Esophagus muscularis mucosa (tissue), 4 donors: ENCODE data around the gene NRXN3. TPM values are rescaled to one million over a fixed set of nuclear protein-coding genes. Genes with fewer than 3 reads are reported as not detected.

Source experiments
- DNase-seq: peaks from one replicate; pipeline ENCODE4 v3.0.0-alpha.2; 2017; ENCODE audit errors: extremely low spot score
- H3K27ac ChIP-seq, 4 donors: fragments of 200-600 bp; sonication (generic); replicated peaks in 1 of 4; 1 replicate in 3 of 4; 2 replicates in 1 of 4; pipeline ENCODE4 v1.5.1; 2016 to 2019; ENCODE audit warnings: mild to moderate bottlenecking in 1 of 4
- H3K27me3 ChIP-seq, 4 donors: fragments of 200-600 bp; sonication (generic); one replicate each; pipeline versions ENCODE4 v1.5.1 to v1.6.0; 2016 to 2019
- H3K36me3 ChIP-seq, 4 donors: fragments of 200-600 bp; sonication (generic); one replicate each; pipeline ENCODE4 v1.5.1; 2016 to 2019
- H3K4me1 ChIP-seq, 4 donors: fragments of 200-600 bp; sonication (generic); one replicate each; pipeline ENCODE4 v1.5.1; 2016 to 2019
- H3K4me3 ChIP-seq, 4 donors: fragments of 200-600 bp; sonication (generic); 1 replicate in 2 of 4; 2 replicates in 2 of 4; pipeline ENCODE4 v1.5.1; 2016 to 2019; ENCODE audit warnings: mild to moderate bottlenecking in 4 of 4, moderate library complexity in 1 of 4
- H3K9me3 ChIP-seq, 4 donors: fragments of 200-600 bp; sonication (generic); 1 replicate in 3 of 4; 2 replicates in 1 of 4; pipeline ENCODE4 v1.5.1; 2016 to 2019
- CTCF ChIP-seq, 3 experiments: fragments of 200-600 bp in 2 of 3; fragments of 450-650 bp in 1 of 3; sonication (generic) in 2 of 3; IDR thresholded peaks; one replicate each; pipeline ENCODE4 v1.5.1; 2017 to 2019; ENCODE audit warnings: antibody characterized with exemption in 3 of 3, mild to moderate bottlenecking in 2 of 3, moderate library complexity in 1 of 3
- EP300 ChIP-seq: sonication (generic); formaldehyde crosslinking; IDR thresholded peaks from one replicate; pipeline ENCODE4 v1.6.1; 2017; ENCODE audit warnings: antibody characterized with exemption
- POLR2A ChIP-seq: fragments of 450-650 bp; IDR thresholded peaks from one replicate; pipeline ENCODE4 v1.6.1; 2017; ENCODE audit warnings: antibody characterized with exemption, moderate library complexity, mild to moderate bottlenecking, low read depth
- POLR2AphosphoS5 ChIP-seq, 2 donors: sonication (generic); formaldehyde crosslinking; IDR thresholded peaks; one replicate each; pipeline ENCODE4 v1.6.1; 2017; ENCODE audit warnings: antibody characterized with exemption in 2 of 2
- WGBS: methylation state at CpG from one replicate; pipeline ENCODE4 v1.1.5; 2018; 5-methylcytosine and 5-hydroxymethylcytosine counted together
- intact Hi-C: fragments of 100-400 bp; cut with DNase I; formaldehyde crosslinking; loops from one replicate; pipeline ENCODE4 v1.15.1; 2023
- total RNA-seq, 4 donors: library from RNA; depleted of rRNA; stranded (reverse); fragments of >200 nt; gene quantifications; one replicate each; pipeline versions ENCODE4 v1.1.0 to v1.2.1, GENCODE V29; 2016

Gene NRXN3
- total RNA-seq, 4 donors from 2014 or later, result 71.1 to 159 (median 122) TPM

GRCh38 chr14:78586681-78587080 lies 416.5 kb downstream of the NRXN3 start:
- 81% methylated on average over 6 of the region's 6 CpGs for WGBS
- no peaks in the 10 kb centered on the region for H3K9me3 ChIP-seq
- no peaks in the 10 kb centered on the region for H3K36me3 ChIP-seq
- DNase-seq, result no peak
- no peak overlapping the region for H3K27ac ChIP-seq
- no peaks in the 10 kb centered on the region for H3K27me3 ChIP-seq
- TF ChIP-seq EP300 (no peak), POLR2AphosphoS5 (IDR thresholded peaks at IDR 0.05) (no peak), POLR2A (no peak), CTCF (IDR thresholded peaks at IDR 0.05) (no peak)
- H3K4me1 ChIP-seq, result no peaks in the 10 kb centered on the region
- intact Hi-C loops, result no loop called here
- no peak overlapping the region for H3K4me3 ChIP-seq

GRCh38 chr14:78588906-78589305 lies 418.7 kb downstream of the NRXN3 start:
- Histone ChIP-seq H3K36me3 (no peaks in the 10 kb centered on the region), H3K27ac (no peak overlapping the region), H3K9me3 (no peaks in the 10 kb centered on the region), H3K4me1 (no peaks in the 10 kb centered on the region), H3K4me3 (no peak overlapping the region), H3K27me3 (no peaks in the 10 kb centered on the region)
- intact Hi-C loops, result no loop called here
- no peak for DNase-seq
- 81% methylated on average over 3 of the region's 3 CpGs for WGBS
- TF ChIP-seq POLR2A, result no peak

- Histone ChIP-seq H3K27ac (no peak overlapping the region), H3K9me3 (no peaks in the 10 kb centered on the region), H3K36me3 (no peaks in the 10 kb centered on the region), H3K4me1 (no peaks in the 10 kb centered on the region), H3K4me3 (no peak overlapping the region), H3K27me3 (no peaks in the 10 kb centered on the region)
- TF ChIP-seq POLR2AphosphoS5 (IDR thresholded peaks at IDR 0.05), result no peak
- no peak for TF ChIP-seq EP300
- TF ChIP-seq CTCF (IDR thresholded peaks at IDR 0.05), result no peak
- no peak for TF ChIP-seq POLR2A
- DNase-seq, result no peak
- 91% methylated on average over 13 of the region's 13 CpGs for WGBS
- intact Hi-C loops, result no loop called here
Measured at GRCh38 chr14:78592616-78593219, 422.5 kb downstream of the NRXN3 start.

GRCh38 chr14:78593949-78594348 lies 423.8 kb downstream of the NRXN3 start:
- Histone ChIP-seq H3K4me1 (no peaks in the 10 kb centered on the region), H3K4me3 (no peak overlapping the region), H3K36me3 (no peaks in the 10 kb centered on the region), H3K27me3 (no peaks in the 10 kb centered on the region), H3K9me3 (no peaks in the 10 kb centered on the region), H3K27ac (no peak overlapping the region)
- WGBS, result 74% methylated on average over 3 of the region's 11 CpGs
- DNase-seq, result no peak
- intact Hi-C loops, result no loop called here
- TF ChIP-seq POLR2A (no peak), CTCF (IDR thresholded peaks at IDR 0.05) (no peak), POLR2AphosphoS5 (IDR thresholded peaks at IDR 0.05) (no peak), EP300 (no peak)

GRCh38 chr14:78595797-78596196 lies 425.6 kb downstream of the NRXN3 start:
- TF ChIP-seq CTCF (IDR thresholded peaks at IDR 0.05) (no peak), EP300 (no peak), POLR2A (no peak), POLR2AphosphoS5 (IDR thresholded peaks at IDR 0.05) (no peak)
- intact Hi-C loops, result no loop called here
- WGBS, result 49% methylated on average over 7 of the region's 7 CpGs
- Histone ChIP-seq H3K4me3 (no peak overlapping the region), H3K36me3 (no peaks in the 10 kb centered on the region), H3K4me1 (no peaks in the 10 kb centered on the region), H3K9me3 (no peaks in the 10 kb centered on the region), H3K27me3 (peaks cover 0 to 5% (median 0%) of the 10 kb centered on the region in 4 donors), H3K27ac (no peak overlapping the region)
- no peak for DNase-seq
